Fibroblast of lung (primary cell): ENCODE results near the gene PI4K2B. TPM values are rescaled to one million over a fixed set of nuclear protein-coding genes. Genes with fewer than 3 reads are reported as not detected.
"Not testable (repeated sequence)": the region's sequence is repeated elsewhere in the genome, so short reads cannot be mapped to it uniquely, and the experiment has no call there.

ENCODE experiments used
- DNase-seq, 2 donors: peaks; one replicate each; pipeline versions ENCODE4 v3.0.0 to v3.0.0-alpha.2; 2010; ENCODE audit warnings: low read depth in 2 of 2
- H2AFZ ChIP-seq: 2 replicates; pipeline ENCODE4 v1.5.1; 2012; ENCODE audit warnings: low read length, control low read depth, inconsistent platforms
- H3K27ac ChIP-seq: 2 replicates; pipeline ENCODE4 v1.5.1; 2011; ENCODE audit warnings: low read length, control low read depth; ENCODE audit not compliant: insufficient read depth
- H3K27me3 ChIP-seq: 2 replicates; pipeline ENCODE4 v1.5.1; 2011; ENCODE audit warnings: mild to moderate bottlenecking, low read length; ENCODE audit not compliant: control insufficient read depth, insufficient read depth
- H3K36me3 ChIP-seq: 2 replicates; pipeline ENCODE4 v1.5.1; 2011; ENCODE audit warnings: low read length; ENCODE audit not compliant: control insufficient read depth, insufficient read depth
- H3K4me1 ChIP-seq: 2 replicates; pipeline ENCODE4 v1.5.1; 2011; ENCODE audit warnings: low read length; ENCODE audit not compliant: control insufficient read depth, insufficient read depth; ENCODE audit errors: extremely low read depth
- H3K4me2 ChIP-seq: 2 replicates; pipeline ENCODE4 v1.5.1; 2011; ENCODE audit warnings: low read length, control low read depth; ENCODE audit not compliant: insufficient read depth; ENCODE audit errors: extremely low read depth
- H3K4me3 ChIP-seq, 4 experiments: fragments of 200-600 bp in 1 of 4; sonication (generic) in 1 of 4; replicated peaks in 1 of 4; 2 replicates each; pipeline ENCODE4 v1.5.1; 2011 to 2016; ENCODE audit warnings: low read length in 4 of 4, low read depth in 3 of 4, mild to moderate bottlenecking in 3 of 4, control low read depth in 2 of 4, inconsistent platforms in 1 of 4, mixed read lengths in 1 of 4; ENCODE audit not compliant: insufficient read depth in 1 of 4; ENCODE audit errors: control extremely low read depth in 1 of 4
- H3K79me2 ChIP-seq: 2 replicates; pipeline ENCODE4 v1.5.1; 2012; ENCODE audit warnings: mild to moderate bottlenecking, low read length, inconsistent platforms; ENCODE audit not compliant: control insufficient read depth, insufficient read depth
- H3K9ac ChIP-seq: 2 replicates; pipeline ENCODE4 v1.5.1; 2011; ENCODE audit warnings: mild to moderate bottlenecking, low read length, control low read depth; ENCODE audit not compliant: insufficient read depth
- H3K9me3 ChIP-seq: 2 replicates; pipeline ENCODE4 v1.5.1; 2012; ENCODE audit warnings: low read depth, low read length; ENCODE audit not compliant: control insufficient read depth, insufficient read depth
- H4K20me1 ChIP-seq: 2 replicates; pipeline ENCODE4 v1.5.1; 2011; ENCODE audit warnings: low read length; ENCODE audit not compliant: control insufficient read depth, insufficient read depth; ENCODE audit errors: extremely low read depth
- CTCF ChIP-seq, 2 donors: IDR thresholded peaks in 1 of 2; conservative IDR thresholded peaks in 1 of 2; 1 replicate in 1 of 2; 2 replicates in 1 of 2; pipeline ENCODE4 v1.5.1; 2011 to 2012; ENCODE audit warnings: low read length in 2 of 2, control low read depth in 1 of 2, inconsistent platforms in 1 of 2, low read depth in 1 of 2, mild to moderate bottlenecking in 1 of 2
- EZH2 ChIP-seq: IDR thresholded peaks from 2 replicates; pipeline ENCODE4 v1.5.1; 2012; ENCODE audit warnings: low read length, control low read depth, mild to moderate bottlenecking; ENCODE audit errors: missing control alignments
- polyA plus RNA-seq, 2 donors: library from polyadenylated mRNA; depleted of rRNA in 1 of 2; stranded (reverse) in 1 of 2; unstranded in 1 of 2; fragments of >200 nt; gene quantifications; 2 replicates each; pipeline ENCODE4 v1.2.1, GENCODE V29; 2011 to 2012; ENCODE audit warnings: missing spikeins in 1 of 2
- total RNA-seq: library from RNA; depleted of rRNA; stranded (reverse); fragments of >200 nt; gene quantifications from 2 replicates; pipeline ENCODE4 v1.2.1, GENCODE V29; 2014

Gene PI4K2B
- total and polyA plus RNA-seq, 2 donors (not counting 1 experiment from before 2014, with no cell fraction given) = 21.0 to 23.9 TPM

DNA sequence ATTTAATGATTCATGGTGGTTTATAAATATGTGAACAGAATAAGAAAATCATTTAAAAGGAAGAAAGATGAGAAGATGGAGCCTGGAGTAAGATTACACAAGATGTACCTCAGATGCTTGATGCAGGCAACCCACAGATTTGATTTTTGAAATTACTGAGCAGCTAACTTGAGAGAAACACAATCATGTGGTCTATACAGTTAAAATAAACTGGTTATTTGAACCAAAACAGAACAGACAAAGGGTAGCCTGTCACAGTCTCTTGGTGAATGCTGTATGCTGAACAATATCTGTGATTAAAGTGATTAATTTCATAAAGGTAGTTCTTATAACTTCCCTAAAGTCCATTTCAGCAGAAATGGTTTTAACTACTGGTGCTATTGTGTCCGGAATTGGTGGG lies 4.2 kb downstream of the PI4K2B start:
- TF ChIP-seq CTCF (conservative IDR thresholded peaks at IDR 0.05 in 1 of 2, IDR thresholded peaks at IDR 0.05 in 1 of 2; ENCODE audit: low read depth in 1 of 2, low read length in 2 of 2) (no peak), EZH2 (no peak)
- Histone ChIP-seq H3K9me3 (no peaks in the 10 kb centered on the region), H3K4me3 (no peak overlapping the region), H2AFZ (no peak overlapping the region), H3K36me3 (no peaks in the 10 kb centered on the region), H3K27me3 (no peaks in the 10 kb centered on the region), H3K9ac (no peak overlapping the region), H4K20me1 (no peaks in the 10 kb centered on the region), H3K4me1 (no peaks in the 10 kb centered on the region), H3K79me2 (peaks cover 36% of the 10 kb centered on the region), H3K4me2 (no peak overlapping the region), H3K27ac (no peak overlapping the region)
- no peak for DNase-seq

DNA sequence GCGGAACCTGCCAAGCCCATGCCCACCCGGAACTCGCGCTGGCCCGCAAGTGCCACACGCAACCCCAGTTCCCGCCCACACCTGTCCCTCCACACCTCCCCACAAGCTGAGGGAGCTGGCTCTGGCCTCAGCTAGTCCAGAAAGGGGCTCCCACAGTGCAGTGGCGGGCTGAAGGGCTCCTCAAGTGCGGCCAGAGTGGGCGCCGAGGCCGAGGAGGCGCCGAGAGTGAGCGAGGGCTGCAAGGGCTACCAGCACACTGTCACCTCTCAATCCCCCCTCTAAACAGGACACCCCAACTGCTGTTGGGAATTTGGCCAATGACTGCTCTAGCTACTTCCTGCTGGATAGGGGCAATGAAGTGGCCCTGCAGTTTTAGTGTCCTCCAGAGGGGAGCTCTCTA lies 5.7 kb downstream of the PI4K2B start:
- not testable (repeated sequence) for DNase-seq, H3K4me2 ChIP-seq, H4K20me1 ChIP-seq, H3K4me3 ChIP-seq, H3K4me1 ChIP-seq, H3K9me3 ChIP-seq, H3K9ac ChIP-seq, H3K36me3 ChIP-seq, H3K27me3 ChIP-seq, H2AFZ ChIP-seq, H3K27ac ChIP-seq
- peaks cover 36% of the 10 kb centered on the region for H3K79me2 ChIP-seq

DNA sequence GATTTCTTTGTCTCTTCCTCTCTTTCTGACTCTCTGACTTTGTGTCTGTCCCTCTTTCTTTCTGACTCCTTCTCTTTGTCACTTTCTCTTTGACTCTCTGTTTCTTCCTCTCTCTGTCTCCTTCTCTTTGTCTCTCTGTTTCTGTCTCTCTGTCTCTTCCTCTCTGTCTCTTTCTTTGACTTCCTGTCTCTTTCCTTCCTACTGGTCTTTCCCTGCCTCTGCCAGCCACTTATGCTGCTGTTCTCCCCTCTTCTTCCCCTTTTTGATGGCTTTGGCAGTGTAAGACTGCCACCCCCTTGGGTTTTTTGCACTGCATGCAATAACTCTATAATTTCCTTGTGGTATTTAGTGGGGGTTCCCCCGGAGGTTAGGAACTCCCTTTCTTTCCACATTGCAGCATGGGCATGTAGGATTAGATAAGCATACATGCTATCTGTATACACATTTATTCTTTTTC lies 6.9 kb downstream of the PI4K2B start:
- not testable (repeated sequence) for DNase-seq, H3K4me3 ChIP-seq, H3K36me3 ChIP-seq, H2AFZ ChIP-seq, H3K4me2 ChIP-seq, H4K20me1 ChIP-seq, H3K4me1 ChIP-seq, H3K9ac ChIP-seq, H3K9me3 ChIP-seq, H3K27ac ChIP-seq, H3K27me3 ChIP-seq
- peaks cover 31% of the 10 kb centered on the region for H3K79me2 ChIP-seq

- H3K79me2 ChIP-seq = peaks cover 24% of the 10 kb centered on the region
Observed at GRCh38 chr4:25242195-25242594, 8.4 kb downstream of the PI4K2B start.

More at GRCh38 chr4:25242195-25242594, 8.4 kb downstream of the PI4K2B start:
- not testable (repeated sequence) for H3K4me2 ChIP-seq, H3K27me3 ChIP-seq, H3K36me3 ChIP-seq, H3K9ac ChIP-seq, H2AFZ ChIP-seq, H3K9me3 ChIP-seq, H4K20me1 ChIP-seq, H3K4me3 ChIP-seq, H3K27ac ChIP-seq, H3K4me1 ChIP-seq, DNase-seq
